Measurements from ENCODE around the gene NRIP1.

- TF ChIP-seq, protein P1, sequence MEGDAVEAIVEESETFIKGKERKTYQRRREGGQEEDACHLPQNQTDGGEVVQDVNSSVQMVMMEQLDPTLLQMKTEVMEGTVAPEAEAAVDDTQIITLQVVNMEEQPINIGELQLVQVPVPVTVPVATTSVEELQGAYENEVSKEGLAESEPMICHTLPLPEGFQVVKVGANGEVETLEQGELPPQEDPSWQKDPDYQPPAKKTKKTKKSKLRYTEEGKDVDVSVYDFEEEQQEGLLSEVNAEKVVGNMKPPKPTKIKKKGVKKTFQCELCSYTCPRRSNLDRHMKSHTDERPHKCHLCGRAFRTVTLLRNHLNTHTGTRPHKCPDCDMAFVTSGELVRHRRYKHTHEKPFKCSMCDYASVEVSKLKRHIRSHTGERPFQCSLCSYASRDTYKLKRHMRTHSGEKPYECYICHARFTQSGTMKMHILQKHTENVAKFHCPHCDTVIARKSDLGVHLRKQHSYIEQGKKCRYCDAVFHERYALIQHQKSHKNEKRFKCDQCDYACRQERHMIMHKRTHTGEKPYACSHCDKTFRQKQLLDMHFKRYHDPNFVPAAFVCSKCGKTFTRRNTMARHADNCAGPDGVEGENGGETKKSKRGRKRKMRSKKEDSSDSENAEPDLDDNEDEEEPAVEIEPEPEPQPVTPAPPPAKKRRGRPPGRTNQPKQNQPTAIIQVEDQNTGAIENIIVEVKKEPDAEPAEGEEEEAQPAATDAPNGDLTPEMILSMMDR (IDR thresholded peaks at IDR 0.05; ENCODE audit: low read depth, low read length), result no peak
- TF ChIP-seq EZH2phosphoT487 (IDR thresholded peaks at IDR 0.05; ENCODE audit: low read depth), result no peak
Observed at GRCh38 chr21:14985306-14985705, 79.5 kb downstream of the NRIP1 start.
